Measurements from ENCODE around the gene MYO16.

Gene MYO16

GRCh38 chr13:108776650-108777049, 147.2 kb downstream of the MYO16 start:
- Histone ChIP-seq H3K27me3 (ENCODE audit: low read length) (no peaks in the 10 kb centered on the region), H3K9me2 (replicated peaks; ENCODE audit: insufficient read depth, low read length) (no peaks in the 10 kb centered on the region), H3F3A (ENCODE audit: insufficient read depth) (no peaks in the 10 kb centered on the region), H3K4me2 (ENCODE audit: low read depth, low read length, poor library complexity, severe bottlenecking) (no peak overlapping the region), H4K20me1 (ENCODE audit: low read depth, low read length) (no peaks in the 10 kb centered on the region), H3K36me3 (ENCODE audit: low read length) (no peaks in the 10 kb centered on the region), H3K4me3 (ENCODE audit: insufficient read depth, low read length, poor library complexity, severe bottlenecking) (no peak overlapping the region), H2AFZ (ENCODE audit: low read depth, low read length, severe bottlenecking) (no peak overlapping the region), H3K9ac (ENCODE audit: low read length) (no peak overlapping the region), H3K79me2 (ENCODE audit: insufficient read depth, low read length) (no peaks in the 10 kb centered on the region), H3K27ac (ENCODE audit: low read depth, low read length) (no peak overlapping the region), H3K9me3 (ENCODE audit: insufficient read depth, low read length) (no peaks in the 10 kb centered on the region)
- no peak for TF ChIP-seq EZH2phosphoT487 (conservative IDR thresholded peaks at IDR 0.05; ENCODE audit: low read length)
- TF ChIP-seq, protein P1, sequence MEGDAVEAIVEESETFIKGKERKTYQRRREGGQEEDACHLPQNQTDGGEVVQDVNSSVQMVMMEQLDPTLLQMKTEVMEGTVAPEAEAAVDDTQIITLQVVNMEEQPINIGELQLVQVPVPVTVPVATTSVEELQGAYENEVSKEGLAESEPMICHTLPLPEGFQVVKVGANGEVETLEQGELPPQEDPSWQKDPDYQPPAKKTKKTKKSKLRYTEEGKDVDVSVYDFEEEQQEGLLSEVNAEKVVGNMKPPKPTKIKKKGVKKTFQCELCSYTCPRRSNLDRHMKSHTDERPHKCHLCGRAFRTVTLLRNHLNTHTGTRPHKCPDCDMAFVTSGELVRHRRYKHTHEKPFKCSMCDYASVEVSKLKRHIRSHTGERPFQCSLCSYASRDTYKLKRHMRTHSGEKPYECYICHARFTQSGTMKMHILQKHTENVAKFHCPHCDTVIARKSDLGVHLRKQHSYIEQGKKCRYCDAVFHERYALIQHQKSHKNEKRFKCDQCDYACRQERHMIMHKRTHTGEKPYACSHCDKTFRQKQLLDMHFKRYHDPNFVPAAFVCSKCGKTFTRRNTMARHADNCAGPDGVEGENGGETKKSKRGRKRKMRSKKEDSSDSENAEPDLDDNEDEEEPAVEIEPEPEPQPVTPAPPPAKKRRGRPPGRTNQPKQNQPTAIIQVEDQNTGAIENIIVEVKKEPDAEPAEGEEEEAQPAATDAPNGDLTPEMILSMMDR (IDR thresholded peaks at IDR 0.05; ENCODE audit: insufficient read depth, low read length, poor library complexity, severe bottlenecking) = no peak

DNA sequence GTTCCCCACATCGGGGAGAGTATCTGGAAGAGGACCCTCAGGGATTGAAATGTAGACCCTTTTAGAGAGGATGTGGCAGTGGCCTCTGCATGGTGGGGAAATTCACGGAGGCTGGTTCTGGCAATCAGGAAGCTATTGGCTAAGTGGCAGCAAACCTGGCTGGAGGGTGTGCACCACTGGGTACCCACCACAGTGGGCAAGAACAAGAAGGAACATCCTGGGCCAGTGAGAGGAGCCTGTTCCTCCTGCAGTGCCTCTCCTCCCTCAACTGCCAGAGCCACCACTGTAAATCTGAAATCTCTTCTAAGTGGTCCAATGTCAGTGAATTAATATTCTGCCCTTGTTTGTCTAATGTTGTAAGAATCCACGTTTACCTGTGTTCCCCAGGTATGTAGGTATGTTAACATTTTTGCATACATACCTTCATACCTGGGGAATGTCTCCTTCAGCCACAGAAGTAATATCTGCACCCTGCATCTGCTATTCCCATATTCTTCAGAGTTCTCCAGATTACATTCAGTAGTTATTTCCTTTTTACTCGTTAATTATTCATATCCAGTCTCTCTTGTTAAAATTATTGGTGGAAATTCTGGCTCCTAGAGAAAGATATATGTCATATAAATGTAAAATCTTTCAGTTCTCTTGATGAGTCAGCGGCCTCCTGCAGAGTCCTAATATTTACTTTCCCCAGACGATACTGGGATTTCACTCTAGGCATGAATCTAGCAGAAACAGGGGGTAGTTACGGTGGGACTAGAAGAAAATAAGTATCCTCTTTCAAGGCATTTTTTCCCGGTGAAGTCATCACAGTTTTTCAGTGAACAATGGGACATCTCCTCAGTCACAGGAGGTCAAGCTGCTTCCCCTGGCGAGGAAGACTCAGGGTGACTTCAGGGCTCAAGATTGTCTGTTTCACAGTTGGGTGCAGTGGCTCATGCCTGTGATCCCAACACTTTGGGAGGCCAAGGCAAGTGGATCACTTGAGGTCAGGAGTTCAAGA, 148.3 kb downstream of the MYO16 start:
- H3K9me2 ChIP-seq (replicated peaks; ENCODE audit: insufficient read depth, low read length) = no peaks in the 10 kb centered on the region
- TF ChIP-seq EZH2phosphoT487 (conservative IDR thresholded peaks at IDR 0.05; ENCODE audit: low read length) = no peak
- TF ChIP-seq, protein P1 (IDR thresholded peaks at IDR 0.05; ENCODE audit: insufficient read depth, low read length, poor library complexity, severe bottlenecking) = no peak
- H3K4me2 ChIP-seq (ENCODE audit: low read depth, low read length, poor library complexity, severe bottlenecking) = no peak overlapping the region
- H3K9ac ChIP-seq (ENCODE audit: low read length) = no peak overlapping the region
- H3K79me2 ChIP-seq (ENCODE audit: insufficient read depth, low read length) = no peaks in the 10 kb centered on the region
- no peaks in the 10 kb centered on the region for H3K9me3 ChIP-seq (ENCODE audit: insufficient read depth, low read length)
- H3K27ac ChIP-seq (ENCODE audit: low read depth, low read length) = no peak overlapping the region
- H3K36me3 ChIP-seq (ENCODE audit: low read length) = no peaks in the 10 kb centered on the region
- no peaks in the 10 kb centered on the region for H3K27me3 ChIP-seq (ENCODE audit: low read length)
- H2AFZ ChIP-seq (ENCODE audit: low read depth, low read length, severe bottlenecking) = no peak overlapping the region
- H3F3A ChIP-seq (ENCODE audit: insufficient read depth) = no peaks in the 10 kb centered on the region
- no peaks in the 10 kb centered on the region for H4K20me1 ChIP-seq (ENCODE audit: low read depth, low read length)
- no peak overlapping the region for H3K4me3 ChIP-seq (ENCODE audit: insufficient read depth, low read length, poor library complexity, severe bottlenecking)

DNA sequence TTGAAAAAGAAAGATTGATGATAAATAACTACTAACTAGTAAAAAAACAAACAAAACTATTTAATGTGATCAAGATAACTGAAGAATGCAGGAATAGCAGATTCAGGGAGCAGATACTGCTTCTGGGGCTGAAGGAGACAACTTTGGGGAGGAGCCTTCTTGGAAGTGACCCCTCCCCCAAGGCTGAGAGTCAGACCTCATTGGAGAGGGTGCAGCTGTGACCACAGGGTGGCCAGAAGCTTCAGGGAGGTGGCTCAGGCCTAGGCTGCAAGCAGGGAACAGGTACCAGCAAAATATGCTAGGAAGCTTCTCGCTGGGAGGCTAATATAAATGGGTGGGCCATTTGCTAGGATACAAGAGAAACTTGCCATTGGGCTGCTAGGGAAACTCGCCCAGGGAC, 149.9 kb downstream of the MYO16 start:
- no peaks in the 10 kb centered on the region for H3K9me3 ChIP-seq (ENCODE audit: insufficient read depth, low read length)
- H3K27me3 ChIP-seq (ENCODE audit: low read length) = no peaks in the 10 kb centered on the region
- H4K20me1 ChIP-seq (ENCODE audit: low read depth, low read length) = no peaks in the 10 kb centered on the region
- no peaks in the 10 kb centered on the region for H3F3A ChIP-seq (ENCODE audit: insufficient read depth)
- no peaks in the 10 kb centered on the region for H3K36me3 ChIP-seq (ENCODE audit: low read length)
- H3K79me2 ChIP-seq (ENCODE audit: insufficient read depth, low read length) = no peaks in the 10 kb centered on the region
- H3K4me3 ChIP-seq (ENCODE audit: insufficient read depth, low read length, poor library complexity, severe bottlenecking) = no peak overlapping the region
- TF ChIP-seq, protein P1 (IDR thresholded peaks at IDR 0.05; ENCODE audit: insufficient read depth, low read length, poor library complexity, severe bottlenecking) = no peak
- TF ChIP-seq EZH2phosphoT487 (conservative IDR thresholded peaks at IDR 0.05; ENCODE audit: low read length) = no peak
- H3K4me2 ChIP-seq (ENCODE audit: low read depth, low read length, poor library complexity, severe bottlenecking) = no peak overlapping the region
- no peaks in the 10 kb centered on the region for H3K9me2 ChIP-seq (replicated peaks; ENCODE audit: insufficient read depth, low read length)
- no peak overlapping the region for H2AFZ ChIP-seq (ENCODE audit: low read depth, low read length, severe bottlenecking)
- H3K27ac ChIP-seq (ENCODE audit: low read depth, low read length) = no peak overlapping the region
- H3K9ac ChIP-seq (ENCODE audit: low read length) = no peak overlapping the region
